HG03378 (cell line): ENCODE data around the gene DMRTB1.

Source experiments
- ATAC-seq: cut with Tn5 transposase; IDR thresholded peaks from one replicate; pipeline ENCODE4 v1.9.1; 2021; ENCODE audit warnings: mild to moderate bottlenecking, moderate library complexity; ENCODE audit not compliant: unreplicated experiment

Gene DMRTB1

GRCh38 chr1:53507116-53507820 lies 48.1 kb downstream of the DMRTB1 start:
- ATAC-seq: no peak

GRCh38 chr1:53508056-53508990 lies 49.1 kb downstream of the DMRTB1 start:
- no peak for ATAC-seq

- no peak for ATAC-seq
Measured at GRCh38 chr1:53508991-53509666, 49.9 kb downstream of the DMRTB1 start.

GRCh38 chr1:53509775-53510174 lies 50.6 kb downstream of the DMRTB1 start:
- no peak for ATAC-seq

- ATAC-seq: no peak
Measured at GRCh38 chr1:53510215-53510614, 51.0 kb downstream of the DMRTB1 start.

GRCh38 chr1:53511323-53511932 lies 52.2 kb downstream of the DMRTB1 start:
- ATAC-seq: no peak

GRCh38 chr1:53511933-53512806 lies 53.0 kb downstream of the DMRTB1 start:
- ATAC-seq: no peak

GRCh38 chr1:53512807-53513755 lies 53.9 kb downstream of the DMRTB1 start:
- no peak for ATAC-seq

- no peak for ATAC-seq
Measured at GRCh38 chr1:53513846-53514245, 54.6 kb downstream of the DMRTB1 start.

GRCh38 chr1:53514436-53514835 lies 55.2 kb downstream of the DMRTB1 start:
- no peak for ATAC-seq

GRCh38 chr1:53516181-53516580 lies 57.0 kb downstream of the DMRTB1 start:
- ATAC-seq: no peak
